Mesothelial cell of epicardium (in vitro differentiated cells): Measurements from ENCODE around the gene CNPPD1. TPM values are rescaled to one million over a fixed set of nuclear protein-coding genes. Genes with fewer than 3 reads are reported as not detected.
A peak's percentile ranks its signal among the peaks of the same experiment; 100 is the strongest.

Source experiments
- DNase-seq, 2 experiments: peaks; one replicate each; pipeline ENCODE4 v3.0.0; 2021; ENCODE audit warnings: low spot score in 2 of 2; ENCODE audit not compliant: unreplicated experiment in 2 of 2
- H3K27ac Mint-ChIP-seq: 2 replicates; pipeline ENCODE4 v1.8.0; 2021; ENCODE audit warnings: mixed read lengths
- H3K27me3 Mint-ChIP-seq: 2 replicates; pipeline ENCODE4 v1.8.0; 2021; ENCODE audit warnings: low read depth, mixed read lengths
- H3K36me3 Mint-ChIP-seq: 2 replicates; pipeline ENCODE4 v1.8.0; 2021; ENCODE audit warnings: mixed read lengths
- H3K4me1 Mint-ChIP-seq: 2 replicates; pipeline ENCODE4 v1.8.0; 2021; ENCODE audit warnings: mixed read lengths
- H3K4me3 Mint-ChIP-seq: 2 replicates; pipeline ENCODE4 v1.8.0; 2021; ENCODE audit warnings: mild to moderate bottlenecking, moderate library complexity, mixed read lengths
- H3K9me3 Mint-ChIP-seq: 2 replicates; pipeline ENCODE4 v1.8.0; 2021; ENCODE audit warnings: mixed read lengths
- total RNA-seq: library from RNA; stranded (reverse); gene quantifications from 3 replicates; pipeline ENCODE4 v1.2.1, GENCODE V29; 2021
- TF ChIP-seq, protein P1 (sequence below): fragments of 200-600 bp; sonication (generic); IDR thresholded peaks from one replicate; pipeline ENCODE4 v1.5.0; 2021; ENCODE audit warnings: antibody characterized with exemption; ENCODE audit not compliant: unreplicated experiment

CNPPD1 gene
- total RNA-seq, 1 donor from 2014 or later: 28.2 TPM

DNA sequence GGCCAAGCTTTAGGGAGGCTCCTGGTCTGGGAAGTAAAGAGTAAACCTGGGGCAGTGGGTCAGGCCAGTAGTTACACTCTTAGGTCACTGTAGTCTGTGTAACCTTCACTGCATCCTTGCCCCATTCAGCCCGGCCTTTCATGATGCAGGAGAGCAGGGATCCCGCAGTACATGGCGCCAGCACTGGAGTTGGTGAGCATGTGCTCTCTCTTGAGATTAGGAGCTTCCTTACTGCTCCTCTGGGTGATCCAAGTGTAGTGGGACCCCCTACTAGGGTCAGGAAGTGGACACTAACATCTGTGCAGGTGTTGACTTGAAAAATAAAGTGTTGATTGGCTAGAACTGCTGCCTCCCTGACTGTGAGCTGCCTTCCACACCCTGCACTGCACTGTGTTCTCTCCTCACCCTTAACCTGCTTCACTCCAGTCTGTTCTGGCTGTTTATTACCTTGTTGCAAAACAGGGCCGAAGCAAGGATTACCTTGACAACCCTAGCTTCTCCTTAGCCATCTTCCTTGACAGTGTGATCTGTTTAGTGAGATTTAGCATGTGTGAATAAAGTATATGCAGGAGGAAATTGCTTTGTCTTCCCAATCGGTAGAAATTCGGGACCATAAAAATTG is 6.5 kb upstream of the CNPPD1 start:
- peaks cover 21% of the 10 kb centered on the region for H3K36me3 Mint-ChIP-seq
- TF ChIP-seq, protein P1, sequence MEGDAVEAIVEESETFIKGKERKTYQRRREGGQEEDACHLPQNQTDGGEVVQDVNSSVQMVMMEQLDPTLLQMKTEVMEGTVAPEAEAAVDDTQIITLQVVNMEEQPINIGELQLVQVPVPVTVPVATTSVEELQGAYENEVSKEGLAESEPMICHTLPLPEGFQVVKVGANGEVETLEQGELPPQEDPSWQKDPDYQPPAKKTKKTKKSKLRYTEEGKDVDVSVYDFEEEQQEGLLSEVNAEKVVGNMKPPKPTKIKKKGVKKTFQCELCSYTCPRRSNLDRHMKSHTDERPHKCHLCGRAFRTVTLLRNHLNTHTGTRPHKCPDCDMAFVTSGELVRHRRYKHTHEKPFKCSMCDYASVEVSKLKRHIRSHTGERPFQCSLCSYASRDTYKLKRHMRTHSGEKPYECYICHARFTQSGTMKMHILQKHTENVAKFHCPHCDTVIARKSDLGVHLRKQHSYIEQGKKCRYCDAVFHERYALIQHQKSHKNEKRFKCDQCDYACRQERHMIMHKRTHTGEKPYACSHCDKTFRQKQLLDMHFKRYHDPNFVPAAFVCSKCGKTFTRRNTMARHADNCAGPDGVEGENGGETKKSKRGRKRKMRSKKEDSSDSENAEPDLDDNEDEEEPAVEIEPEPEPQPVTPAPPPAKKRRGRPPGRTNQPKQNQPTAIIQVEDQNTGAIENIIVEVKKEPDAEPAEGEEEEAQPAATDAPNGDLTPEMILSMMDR: no peak
- H3K27ac Mint-ChIP-seq: no peak overlapping the region
- peaks cover 7% of the 10 kb centered on the region for H3K4me1 Mint-ChIP-seq
- H3K27me3 Mint-ChIP-seq: no peaks in the 10 kb centered on the region
- H3K9me3 Mint-ChIP-seq: no peaks in the 10 kb centered on the region
- no peak overlapping the region for H3K4me3 Mint-ChIP-seq
- no peak for DNase-seq

DNA sequence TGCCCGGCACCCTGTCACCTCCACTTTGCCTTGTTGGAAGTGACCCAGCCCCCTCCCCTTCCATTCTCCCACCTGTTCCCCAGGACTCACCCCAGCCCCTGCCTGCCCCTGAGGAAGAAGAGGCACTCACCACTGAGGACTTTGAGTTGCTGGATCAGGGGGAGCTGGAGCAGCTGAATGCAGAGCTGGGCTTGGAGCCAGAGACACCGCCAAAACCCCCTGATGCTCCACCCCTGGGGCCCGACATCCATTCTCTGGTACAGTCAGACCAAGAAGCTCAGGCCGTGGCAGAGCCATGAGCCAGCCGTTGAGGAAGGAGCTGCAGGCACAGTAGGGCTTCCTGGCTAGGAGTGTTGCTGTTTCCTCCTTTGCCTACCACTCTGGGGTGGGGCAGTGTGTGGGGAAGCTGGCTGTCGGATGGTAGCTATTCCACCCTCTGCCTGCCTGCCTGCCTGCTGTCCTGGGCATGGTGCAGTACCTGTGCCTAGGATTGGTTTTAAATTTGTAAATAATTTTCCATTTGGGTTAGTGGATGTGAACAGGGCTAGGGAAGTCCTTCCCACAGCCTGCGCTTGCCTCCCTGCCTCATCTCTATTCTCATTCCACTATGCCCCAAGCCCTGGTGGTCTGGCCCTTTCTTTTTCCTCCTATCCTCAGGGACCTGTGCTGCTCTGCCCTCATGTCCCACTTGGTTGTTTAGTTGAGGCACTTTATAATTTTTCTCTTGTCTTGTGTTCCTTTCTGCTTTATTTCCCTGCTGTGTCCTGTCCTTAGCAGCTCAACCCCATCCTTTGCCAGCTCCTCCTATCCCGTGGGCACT is 5.8 kb upstream of the CNPPD1 start:
- Mint-ChIP-seq H3K27ac (no peak overlapping the region), H3K4me1 (peaks cover 8% of the 10 kb centered on the region), H3K36me3 (peaks cover 21% of the 10 kb centered on the region), H3K4me3 (no peak overlapping the region), H3K27me3 (no peaks in the 10 kb centered on the region), H3K9me3 (no peaks in the 10 kb centered on the region)
- no peak for DNase-seq
- TF ChIP-seq, protein P1: no peak

DNA sequence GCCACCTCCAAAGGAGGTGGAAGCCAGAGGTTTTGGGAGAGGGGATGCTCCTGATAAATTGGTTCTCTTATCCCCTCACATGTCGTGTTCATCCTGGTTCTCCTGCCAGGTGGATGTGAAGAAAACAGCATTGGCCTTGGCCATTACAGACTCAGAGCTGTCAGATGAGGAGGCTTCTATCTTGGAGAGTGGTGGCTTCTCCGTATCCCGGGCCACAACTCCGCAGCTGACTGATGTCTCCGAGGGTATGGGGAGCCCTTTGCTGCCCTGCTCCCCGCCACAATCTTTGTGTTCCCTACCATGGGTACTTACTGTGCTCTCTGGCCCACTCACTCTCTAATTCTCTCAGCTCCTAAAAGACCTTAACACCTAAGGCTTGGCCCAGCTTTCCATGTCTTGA is 4.8 kb upstream of the CNPPD1 start:
- Mint-ChIP-seq H3K27ac (no peak overlapping the region), H3K27me3 (no peaks in the 10 kb centered on the region), H3K9me3 (no peaks in the 10 kb centered on the region), H3K4me3 (no peak overlapping the region), H3K4me1 (peaks cover 13% of the 10 kb centered on the region), H3K36me3 (peaks cover 21% of the 10 kb centered on the region)
- no peak for DNase-seq
- TF ChIP-seq, protein P1: no peak

DNA sequence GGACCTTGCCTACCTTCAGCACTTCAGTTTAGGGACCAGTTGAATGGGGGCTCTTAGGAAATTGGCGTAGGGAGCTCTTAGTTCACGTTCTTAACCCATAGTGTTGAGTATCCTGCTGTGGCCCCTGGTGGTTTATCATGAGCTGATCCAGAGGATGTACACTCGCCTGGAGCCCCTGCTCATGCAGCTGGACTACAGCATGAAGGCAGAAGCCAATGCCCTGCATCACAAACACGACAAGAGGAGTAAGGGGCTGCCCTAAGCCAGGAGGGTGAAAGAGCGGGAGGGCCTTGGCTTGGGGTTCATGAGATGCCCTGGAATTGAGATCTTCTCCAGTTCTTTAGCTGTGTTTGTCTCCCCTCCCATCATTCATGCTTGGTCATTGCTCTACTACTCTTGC is 4.2 kb upstream of the CNPPD1 start:
- no peaks in the 10 kb centered on the region for H3K9me3 Mint-ChIP-seq
- TF ChIP-seq, protein P1: no peak
- H3K4me3 Mint-ChIP-seq: no peak overlapping the region
- H3K4me1 Mint-ChIP-seq: peaks cover 16% of the 10 kb centered on the region
- H3K27ac Mint-ChIP-seq: no peak overlapping the region
- no peak for DNase-seq
- H3K27me3 Mint-ChIP-seq: no peaks in the 10 kb centered on the region
- peaks cover 21% of the 10 kb centered on the region for H3K36me3 Mint-ChIP-seq

DNA sequence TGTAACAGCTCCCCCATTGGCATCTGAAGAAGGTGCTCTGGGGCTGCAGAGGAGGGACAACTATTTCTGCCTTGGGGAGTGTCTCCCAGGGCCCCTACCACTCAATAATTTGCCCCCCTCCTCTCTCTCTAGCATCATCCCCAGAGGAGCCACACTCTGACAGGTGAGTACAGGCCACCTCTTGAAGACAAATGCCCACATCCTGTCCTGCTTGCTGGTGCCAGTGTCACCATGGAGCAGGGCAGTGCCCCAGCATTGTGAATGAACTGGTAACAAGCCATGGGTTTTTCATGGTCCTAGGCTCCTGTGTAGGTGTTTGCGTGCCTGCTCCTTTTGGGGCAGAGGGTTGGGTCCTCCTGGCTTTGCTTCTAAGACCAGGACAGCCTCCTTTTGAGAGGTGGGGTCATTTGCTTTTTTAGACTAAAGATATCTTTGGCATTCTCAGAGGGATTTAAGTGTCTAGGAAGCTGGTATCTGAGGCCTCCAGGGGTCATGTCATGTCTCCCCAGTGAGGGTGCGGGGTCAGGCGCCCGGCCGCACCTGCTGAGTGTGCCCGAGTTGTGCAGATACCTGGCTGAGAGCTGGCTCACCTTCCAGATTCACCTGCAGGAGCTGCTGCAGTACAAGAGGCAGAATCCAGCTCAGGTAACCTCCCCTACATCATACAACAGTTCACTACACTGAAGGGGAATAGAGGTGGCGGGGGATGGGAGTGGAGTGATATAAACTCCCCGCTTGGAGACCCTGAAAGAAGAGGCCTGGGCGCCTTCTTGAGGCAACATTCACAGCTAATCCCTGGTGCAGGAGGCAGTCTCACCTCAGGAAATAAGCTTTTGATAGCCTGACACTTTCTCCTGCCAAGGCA is 3.1 kb upstream of the CNPPD1 start:
- Mint-ChIP-seq H3K27me3 (no peaks in the 10 kb centered on the region), H3K36me3 (peaks cover 16% of the 10 kb centered on the region), H3K4me1 (peaks cover 22% of the 10 kb centered on the region), H3K27ac (no peak overlapping the region), H3K9me3 (no peaks in the 10 kb centered on the region), H3K4me3 (peak overlapping the region; percentile 78)
- no peak for DNase-seq
- TF ChIP-seq, protein P1: no peak
